Neuronal stem cell (in vitro differentiated cells): ENCODE results near the gene DBNL.
"Not testable (repeated sequence)": the region's sequence is repeated elsewhere in the genome, so short reads cannot be mapped to it uniquely, and the experiment has no call there.

ENCODE experiments used
- DNase-seq: peaks from one replicate; pipeline ENCODE4 v3.0.0-alpha.2; 2013; ENCODE audit warnings: low spot score
- H2AFZ ChIP-seq: one replicate; pipeline ENCODE4 v1.6.1; 2013; ENCODE audit warnings: mild to moderate bottlenecking, low read length, inconsistent platforms
- H2AK5ac ChIP-seq: 2 replicates; pipeline ENCODE4 v1.6.1; 2013; ENCODE audit warnings: low read depth, mild to moderate bottlenecking, inconsistent platforms, low read length, moderate library complexity, mixed read lengths
- H2BK120ac ChIP-seq: 2 replicates; pipeline ENCODE4 v1.6.1; 2013; ENCODE audit warnings: low read depth, mild to moderate bottlenecking, inconsistent platforms, low read length, moderate library complexity, mixed read lengths
- H2BK12ac ChIP-seq: one replicate; pipeline ENCODE4 v1.6.1; 2013; ENCODE audit warnings: low read length, inconsistent platforms
- H2BK15ac ChIP-seq: 2 replicates; pipeline ENCODE4 v1.6.1; 2013; ENCODE audit warnings: mild to moderate bottlenecking, low read length, inconsistent platforms, mixed read lengths
- H2BK5ac ChIP-seq: one replicate; pipeline ENCODE4 v1.6.1; 2013; ENCODE audit warnings: inconsistent platforms, mild to moderate bottlenecking, low read length, moderate library complexity
- H3K14ac ChIP-seq: one replicate; pipeline ENCODE4 v1.6.1; 2013; ENCODE audit warnings: low read length, inconsistent platforms
- H3K18ac ChIP-seq: 2 replicates; pipeline ENCODE4 v1.6.1; 2013; ENCODE audit warnings: low read length, inconsistent platforms
- H3K23ac ChIP-seq: 2 replicates; pipeline ENCODE4 v1.6.1; 2013; ENCODE audit warnings: low read depth, mild to moderate bottlenecking, mixed read lengths, low read length, inconsistent platforms; ENCODE audit not compliant: poor library complexity
- H3K27ac ChIP-seq: replicated peaks from 3 replicates; pipeline ENCODE4 v1.5.1; 2013; ENCODE audit warnings: low read length, inconsistent platforms
- H3K27me3 ChIP-seq, 3 experiments: 2 replicates each; pipeline ENCODE4 v1.6.1; 2013; ENCODE audit warnings: low read length in 3 of 3, mild to moderate bottlenecking in 2 of 3, inconsistent platforms in 1 of 3, low read depth in 1 of 3, mixed read lengths in 1 of 3, moderate library complexity in 1 of 3; ENCODE audit not compliant: control insufficient read depth in 3 of 3, insufficient read depth in 3 of 3
- H3K36me3 ChIP-seq, 2 donors: replicated peaks in 1 of 2; 2 replicates each; pipeline ENCODE4 v1.6.1; 2013; ENCODE audit warnings: low read length in 2 of 2; ENCODE audit not compliant: control insufficient read depth in 2 of 2, insufficient read depth in 2 of 2
- H3K4ac ChIP-seq: 2 replicates; pipeline ENCODE4 v1.6.1; 2013; ENCODE audit warnings: inconsistent platforms, mild to moderate bottlenecking, low read length, moderate library complexity
- H3K4me1 ChIP-seq, 2 donors: 1 replicate in 1 of 2; 2 replicates in 1 of 2; pipeline ENCODE4 v1.6.1; 2013; ENCODE audit warnings: low read length in 2 of 2, low read depth in 1 of 2; ENCODE audit not compliant: control insufficient read depth in 2 of 2, insufficient read depth in 1 of 2
- H3K4me2 ChIP-seq: one replicate; pipeline ENCODE4 v1.6.1; 2013; ENCODE audit warnings: mild to moderate bottlenecking, low read length, inconsistent platforms; ENCODE audit not compliant: insufficient read depth, poor library complexity, severe bottlenecking
- H3K4me3 ChIP-seq, 2 donors: 2 replicates each; pipeline ENCODE4 v1.5.1; 2013; ENCODE audit warnings: low read length in 2 of 2, mild to moderate bottlenecking in 2 of 2, inconsistent platforms in 1 of 2, moderate library complexity in 1 of 2
- H3K79me1 ChIP-seq: one replicate; pipeline ENCODE4 v1.6.1; 2013; ENCODE audit warnings: low read depth, mild to moderate bottlenecking, inconsistent platforms, low read length, moderate library complexity
- H3K9ac ChIP-seq: one replicate; pipeline ENCODE4 v1.6.1; 2013; ENCODE audit warnings: mild to moderate bottlenecking, low read depth, low read length, inconsistent platforms; ENCODE audit not compliant: poor library complexity
- H3K9me3 ChIP-seq, 2 donors: replicated peaks in 1 of 2; 2 replicates each; pipeline versions ENCODE3 to v1.6.1; 2013; ENCODE audit warnings: low read length in 2 of 2, mild to moderate bottlenecking in 2 of 2, inconsistent platforms in 1 of 2, low read depth in 1 of 2, mixed read lengths in 1 of 2, moderate library complexity in 1 of 2; ENCODE audit not compliant: control insufficient read depth in 2 of 2, insufficient read depth in 1 of 2
- H4K8ac ChIP-seq: one replicate; pipeline ENCODE4 v1.6.1; 2013; ENCODE audit warnings: low read depth, mild to moderate bottlenecking, inconsistent platforms, low read length, moderate library complexity
- H4K91ac ChIP-seq: one replicate; pipeline ENCODE4 v1.6.1; 2013; ENCODE audit warnings: low read length, low read depth, mild to moderate bottlenecking, inconsistent platforms; ENCODE audit not compliant: poor library complexity
- whole genome bisulfite sequencing, 2 donors: extraction: QIAGEN DNeasy Blood & Tissue Kit; methylation state at CpG; one replicate each; pipeline ENCODE4 v1.1.7; 2013; ENCODE audit warnings: missing lambda C conversion rate in 2 of 2, mixed read lengths in 1 of 2; ENCODE audit not compliant: insufficient read length in 2 of 2, insufficient replicate concordance in 1 of 2; ENCODE audit errors: extremely low coverage in 2 of 2; 5-methylcytosine and 5-hydroxymethylcytosine counted together

Gene DBNL

GRCh38 chr7:44029433-44029832 lies 15.1 kb upstream of the DBNL start:
- not testable (repeated sequence) for H3K9ac ChIP-seq, H3K27me3 ChIP-seq, H3K27ac ChIP-seq, H3K36me3 ChIP-seq, H3K4ac ChIP-seq, H4K8ac ChIP-seq, DNase-seq, H2BK12ac ChIP-seq, H3K79me1 ChIP-seq, H2BK5ac ChIP-seq, H2BK120ac ChIP-seq, H4K91ac ChIP-seq, H2BK15ac ChIP-seq, H2AFZ ChIP-seq, H3K4me1 ChIP-seq, H3K18ac ChIP-seq, H3K23ac ChIP-seq, H2AK5ac ChIP-seq, H3K14ac ChIP-seq, H3K9me3 ChIP-seq, H3K4me2 ChIP-seq, H3K4me3 ChIP-seq
- WGBS, 2 donors, result no CpG with 5 or more reads among the region's 11 CpGs

GRCh38 chr7:44030029-44030428 lies 14.5 kb upstream of the DBNL start:
- H3K14ac ChIP-seq, H4K91ac ChIP-seq, H3K4me1 ChIP-seq, H3K4ac ChIP-seq, H2BK12ac ChIP-seq, H2BK5ac ChIP-seq, H3K27ac ChIP-seq, H3K9ac ChIP-seq, DNase-seq, H2BK15ac ChIP-seq, H3K23ac ChIP-seq, H3K27me3 ChIP-seq, H4K8ac ChIP-seq, H3K79me1 ChIP-seq, H3K4me2 ChIP-seq, H3K4me3 ChIP-seq, H2AFZ ChIP-seq, H2AK5ac ChIP-seq, H3K9me3 ChIP-seq, H2BK120ac ChIP-seq, H3K36me3 ChIP-seq, H3K18ac ChIP-seq: not testable (repeated sequence)
- no CpG with 5 or more reads among the region's 5 CpGs for WGBS, 2 donors

GRCh38 chr7:44031319-44031718 lies 13.2 kb upstream of the DBNL start:
- H4K91ac ChIP-seq, H4K8ac ChIP-seq, H3K4ac ChIP-seq, H2BK15ac ChIP-seq, H2BK5ac ChIP-seq, H3K27me3 ChIP-seq, H3K4me2 ChIP-seq, H3K14ac ChIP-seq, H3K27ac ChIP-seq, H3K4me3 ChIP-seq, H2AK5ac ChIP-seq, DNase-seq, H3K23ac ChIP-seq, H3K36me3 ChIP-seq, H3K9me3 ChIP-seq, H3K79me1 ChIP-seq, H2BK12ac ChIP-seq, H3K18ac ChIP-seq, H2AFZ ChIP-seq, H3K4me1 ChIP-seq, H2BK120ac ChIP-seq, H3K9ac ChIP-seq: not testable (repeated sequence)
- no CpG with 5 or more reads among the region's 13 CpGs for WGBS, 2 donors

DNA sequence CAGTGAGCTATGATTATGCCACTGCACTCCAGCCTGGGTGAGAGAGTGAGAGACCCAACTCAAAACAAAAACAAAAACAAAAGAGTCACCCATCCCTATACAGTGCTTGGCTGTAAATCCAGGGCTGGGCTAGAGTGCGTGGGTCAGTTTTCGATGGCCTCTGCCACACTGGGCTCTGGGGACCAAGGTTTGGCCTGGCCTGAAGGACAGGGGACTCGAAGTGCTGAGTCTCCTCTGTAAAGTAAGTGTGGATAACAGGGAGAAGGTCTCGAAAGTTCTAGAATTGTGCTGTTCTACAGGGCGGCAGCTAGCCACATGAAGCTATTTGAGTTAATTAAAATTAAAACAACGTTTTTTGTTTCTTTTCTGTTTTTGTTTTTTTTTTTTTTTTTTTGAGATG lies 12.5 kb upstream of the DBNL start:
- H3K4ac ChIP-seq, H2AK5ac ChIP-seq, H2BK15ac ChIP-seq, H2BK12ac ChIP-seq, H2BK120ac ChIP-seq, H3K27me3 ChIP-seq, H3K4me2 ChIP-seq, H4K91ac ChIP-seq, H3K4me3 ChIP-seq, H4K8ac ChIP-seq, H3K23ac ChIP-seq, H3K36me3 ChIP-seq, H3K14ac ChIP-seq, H3K9me3 ChIP-seq, H3K4me1 ChIP-seq, H3K18ac ChIP-seq, H3K9ac ChIP-seq, H2AFZ ChIP-seq, H2BK5ac ChIP-seq, DNase-seq, H3K79me1 ChIP-seq, H3K27ac ChIP-seq: not testable (repeated sequence)
- no CpG with 5 or more reads among the region's 6 CpGs for WGBS, 2 donors
